Measurements from ENCODE around the gene GNG14. TPM values are rescaled to one million over a fixed set of nuclear protein-coding genes. Genes with fewer than 3 reads are reported as not detected.
A peak's percentile ranks its signal among the peaks of the same experiment; 100 is the strongest.

Gene GNG14
- total and polyA plus RNA-seq, 2 donors (not counting 3 experiments of a cell fraction or from before 2014, with no cell fraction given) = not detected

GRCh38 chr19:12639901-12640613 lies 47.7 kb upstream of the GNG14 start:
- no peaks in the 10 kb centered on the region for H3K79me2 ChIP-seq (ENCODE audit: control insufficient read depth, insufficient read depth, low read length)
- no peak for TF ChIP-seq POLR2AphosphoS5 (IDR thresholded peaks at IDR 0.05; ENCODE audit: insufficient read depth, low read depth, low read length)
- peak; percentile 51 for TF ChIP-seq MYC (IDR thresholded peaks at IDR 0.05; ENCODE audit: low read depth, low read length)
- peak; percentile 72 to 86 for TF ChIP-seq CTCF (IDR thresholded peaks at IDR 0.05; ENCODE audit: extremely low read depth in 1 of 2, insufficient read depth in 1 of 2, low read depth in 1 of 2, low read length in 2 of 2)
- H3K4me2 ChIP-seq (ENCODE audit: insufficient read depth, low read length) = no peak overlapping the region
- no peaks in the 10 kb centered on the region for H3K36me3 ChIP-seq (ENCODE audit: control insufficient read depth in 2 of 2, extremely low read depth in 1 of 2, insufficient read depth in 2 of 2, low read length in 2 of 2)
- POLR2A ChIA-PET = no interaction called here
- H4K20me1 ChIP-seq (replicated peaks; ENCODE audit: control insufficient read depth, extremely low read depth, insufficient read depth, low read length) = no peaks in the 10 kb centered on the region
- no peak overlapping the region for H3K27ac ChIP-seq (ENCODE audit: insufficient read depth, low read depth, low read length)
- H3K9me3 ChIP-seq (replicated peaks; ENCODE audit: control insufficient read depth, insufficient read depth, low read length) = no peaks in the 10 kb centered on the region
- no peak overlapping the region for H3K4me3 ChIP-seq (replicated peaks in 1 of 3; ENCODE audit: insufficient read depth in 1 of 3, low read depth in 1 of 3, low read length in 3 of 3)
- dilution Hi-C loops (cut with MboI; ENCODE audit: extremely low pct_ligation_motif_present, low sequenced_read_pairs) (no loop called here), intact Hi-C loops (cut with micrococcal nuclease) (loop anchor here (2.0 kb wide), 1 partner anchor 27 kb away; the partner anchor contains the start of genes MAN2B1 and WDR83)
- CTCF ChIA-PET = interaction anchor here (0.6 to 2.0 kb wide), 20 partner anchors 9 to 716 kb away, joined by 3 to 20 read pairs (median 3); partner anchors contain the start of genes MAN2B1, WDR83, ZNF490 and ZNF791
- H3K27me3 ChIP-seq (ENCODE audit: control insufficient read depth in 2 of 2, insufficient read depth in 2 of 2, low read length in 2 of 2) = no peaks in the 10 kb centered on the region
- FAIRE-seq (peak; percentile 87), DNase-seq (ENCODE audit: low read depth, low spot score) (peak; percentile 69)
- no peak overlapping the region for H3K9ac ChIP-seq (replicated peaks; ENCODE audit: extremely low read depth, insufficient read depth, low read length)
- peak overlapping the region; percentile 60 for H2AFZ ChIP-seq (ENCODE audit: low read depth, low read length)
- no peaks in the 10 kb centered on the region for H3K9me1 ChIP-seq (replicated peaks; ENCODE audit: control insufficient read depth, extremely low read depth, insufficient read depth, low read length)
- H3K4me1 ChIP-seq (ENCODE audit: control insufficient read depth, extremely low read depth, insufficient read depth, low read length) = no peaks in the 10 kb centered on the region
- no TSS peak for BruUV-seq (replicated peaks)

GRCh38 chr19:12641456-12641855 lies 46.3 kb upstream of the GNG14 start:
- H3K4me1 ChIP-seq (ENCODE audit: control insufficient read depth, extremely low read depth, insufficient read depth, low read length) = no peaks in the 10 kb centered on the region
- H3K79me2 ChIP-seq (ENCODE audit: control insufficient read depth, insufficient read depth, low read length) = no peaks in the 10 kb centered on the region
- H3K36me3 ChIP-seq (ENCODE audit: control insufficient read depth in 2 of 2, extremely low read depth in 1 of 2, insufficient read depth in 2 of 2, low read length in 2 of 2) = no peaks in the 10 kb centered on the region
- H3K9me3 ChIP-seq (replicated peaks; ENCODE audit: control insufficient read depth, insufficient read depth, low read length) = no peaks in the 10 kb centered on the region
- TF ChIP-seq JUN (IDR thresholded peaks at IDR 0.05; ENCODE audit: borderline replicate concordance, insufficient read depth, insufficient read length, low read depth) (no peak), POLR2A (IDR thresholded peaks at IDR 0.05; ENCODE audit: low read depth, low read length) (no peak), CTCF (IDR thresholded peaks at IDR 0.05; ENCODE audit: extremely low read depth in 1 of 2, insufficient read depth in 1 of 2, low read depth in 1 of 2, low read length in 2 of 2) (no peak), MAX (IDR thresholded peaks at IDR 0.05; ENCODE audit: insufficient read depth, insufficient read length) (no peak), POLR2AphosphoS5 (IDR thresholded peaks at IDR 0.05; ENCODE audit: insufficient read depth, low read depth, low read length) (no peak), FOS (IDR thresholded peaks at IDR 0.05; ENCODE audit: borderline replicate concordance, insufficient read depth, low read length) (no peak), GATA2 (IDR thresholded peaks at IDR 0.05; ENCODE audit: insufficient read depth, insufficient read length, low read depth, low read length) (no peak), MYC (IDR thresholded peaks at IDR 0.05; ENCODE audit: low read depth, low read length) (no peak), EZH2 (IDR thresholded peaks at IDR 0.05; ENCODE audit: borderline replicate concordance, low read depth, low read length, severe bottlenecking) (no peak)
- no peaks in the 10 kb centered on the region for H3K27me3 ChIP-seq (ENCODE audit: control insufficient read depth in 2 of 2, insufficient read depth in 2 of 2, low read length in 2 of 2)
- no peak overlapping the region for H3K4me2 ChIP-seq (ENCODE audit: insufficient read depth, low read length)
- H3K4me3 ChIP-seq (replicated peaks in 1 of 3; ENCODE audit: insufficient read depth in 1 of 3, low read depth in 1 of 3, low read length in 3 of 3) = no peak overlapping the region
- dilution Hi-C loops (cut with MboI; ENCODE audit: extremely low pct_ligation_motif_present, low sequenced_read_pairs) (no loop called here), intact Hi-C loops (cut with micrococcal nuclease) (loop anchor here (2.0 kb wide), 1 partner anchor 25 kb away; the partner anchor contains the start of genes MAN2B1 and WDR83)
- no peak overlapping the region for H2AFZ ChIP-seq (ENCODE audit: low read depth, low read length)
- BruUV-seq (replicated peaks) = no TSS peak
- no peak overlapping the region for H3K27ac ChIP-seq (ENCODE audit: insufficient read depth, low read depth, low read length)
- FAIRE-seq (no peak), DNase-seq (ENCODE audit: low read depth, low spot score) (no peak)
- H3K9me1 ChIP-seq (replicated peaks; ENCODE audit: control insufficient read depth, extremely low read depth, insufficient read depth, low read length) = no peaks in the 10 kb centered on the region
- H3K9ac ChIP-seq (replicated peaks; ENCODE audit: extremely low read depth, insufficient read depth, low read length) = no peak overlapping the region
- ChIA-PET POLR2A (no interaction called here), CTCF (interaction anchor here (1.0 kb wide), 1 partner anchor 30 kb away, joined by 4 read pairs; no protein-coding TSS in a partner anchor)
- no peaks in the 10 kb centered on the region for H4K20me1 ChIP-seq (replicated peaks; ENCODE audit: control insufficient read depth, extremely low read depth, insufficient read depth, low read length)

Measured in endothelial cell of umbilical vein (primary cell).